Endothelial cell of umbilical vein (primary cell): Measurements from ENCODE around the gene ITGAX.

ENCODE experiments used
- EZH2 ChIP-seq: IDR thresholded peaks from 2 replicates; pipeline ENCODE4 v1.6.1; 2012; ENCODE audit warnings: borderline replicate concordance, low read depth, mild to moderate bottlenecking, moderate library complexity, low read length, inconsistent platforms; ENCODE audit not compliant: severe bottlenecking
- FOS ChIP-seq: IDR thresholded peaks from 2 replicates; pipeline ENCODE4 v1.6.1; 2011; ENCODE audit warnings: mild to moderate bottlenecking, low read length, moderate library complexity, borderline replicate concordance; ENCODE audit not compliant: insufficient read depth
- GATA2 ChIP-seq: IDR thresholded peaks from 2 replicates; pipeline ENCODE4 v1.7.0; 2011; ENCODE audit warnings: low read depth, mild to moderate bottlenecking, moderate library complexity, mixed read lengths, low read length; ENCODE audit not compliant: insufficient read length, insufficient read depth
- JUN ChIP-seq: IDR thresholded peaks from 2 replicates; pipeline ENCODE4 v1.6.1; 2011; ENCODE audit warnings: borderline replicate concordance, low read depth; ENCODE audit not compliant: insufficient read length, insufficient read depth
- MYC ChIP-seq: IDR thresholded peaks from one replicate; pipeline ENCODE4 v1.6.1; 2011; ENCODE audit warnings: mild to moderate bottlenecking, low read depth, low read length
- POLR2A ChIP-seq: IDR thresholded peaks from 2 replicates; pipeline ENCODE4 v1.6.1; 2012; ENCODE audit warnings: low read depth, mild to moderate bottlenecking, control low read depth, low read length
- POLR2AphosphoS5 ChIP-seq: IDR thresholded peaks from 2 replicates; pipeline ENCODE4 v1.6.1; 2012; ENCODE audit warnings: low read depth, mild to moderate bottlenecking, control low read depth, low read length, moderate library complexity; ENCODE audit not compliant: insufficient read depth
- TF ChIP-seq, protein P1 (sequence below), 2 donors: IDR thresholded peaks; 1 replicate in 1 of 2; 2 replicates in 1 of 2; pipeline ENCODE4 v1.5.1; 2011; ENCODE audit warnings: low read length in 2 of 2, mild to moderate bottlenecking in 2 of 2, moderate library complexity in 2 of 2, control low read depth in 1 of 2, inconsistent platforms in 1 of 2, low read depth in 1 of 2; ENCODE audit not compliant: insufficient read depth in 1 of 2; ENCODE audit errors: extremely low read depth in 1 of 2
- TF ChIP-seq, protein P2 (sequence below): IDR thresholded peaks from 2 replicates; pipeline ENCODE4 v1.6.1; 2011; ENCODE audit not compliant: insufficient read depth, insufficient read length

DNA sequence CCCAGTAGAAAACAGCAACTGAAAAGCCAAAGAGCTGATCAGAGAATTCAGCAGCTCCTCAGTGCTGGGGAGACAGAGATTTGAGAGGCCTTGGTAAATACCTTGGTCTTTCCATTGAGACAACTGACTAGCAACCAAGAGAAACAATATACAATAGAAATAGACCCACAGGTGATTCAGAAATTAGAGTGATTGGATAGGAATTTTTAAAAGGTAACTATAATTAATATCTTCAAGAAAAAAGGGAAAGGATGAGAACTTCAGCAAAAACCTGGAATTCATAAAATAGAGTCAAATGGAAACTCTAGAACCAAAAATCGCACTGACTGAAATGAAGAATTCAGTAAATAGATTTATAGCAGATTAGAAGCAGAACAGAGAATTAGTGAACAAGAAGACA lies 32.5 kb upstream of the ITGAX start:
- TF ChIP-seq, protein P1, sequence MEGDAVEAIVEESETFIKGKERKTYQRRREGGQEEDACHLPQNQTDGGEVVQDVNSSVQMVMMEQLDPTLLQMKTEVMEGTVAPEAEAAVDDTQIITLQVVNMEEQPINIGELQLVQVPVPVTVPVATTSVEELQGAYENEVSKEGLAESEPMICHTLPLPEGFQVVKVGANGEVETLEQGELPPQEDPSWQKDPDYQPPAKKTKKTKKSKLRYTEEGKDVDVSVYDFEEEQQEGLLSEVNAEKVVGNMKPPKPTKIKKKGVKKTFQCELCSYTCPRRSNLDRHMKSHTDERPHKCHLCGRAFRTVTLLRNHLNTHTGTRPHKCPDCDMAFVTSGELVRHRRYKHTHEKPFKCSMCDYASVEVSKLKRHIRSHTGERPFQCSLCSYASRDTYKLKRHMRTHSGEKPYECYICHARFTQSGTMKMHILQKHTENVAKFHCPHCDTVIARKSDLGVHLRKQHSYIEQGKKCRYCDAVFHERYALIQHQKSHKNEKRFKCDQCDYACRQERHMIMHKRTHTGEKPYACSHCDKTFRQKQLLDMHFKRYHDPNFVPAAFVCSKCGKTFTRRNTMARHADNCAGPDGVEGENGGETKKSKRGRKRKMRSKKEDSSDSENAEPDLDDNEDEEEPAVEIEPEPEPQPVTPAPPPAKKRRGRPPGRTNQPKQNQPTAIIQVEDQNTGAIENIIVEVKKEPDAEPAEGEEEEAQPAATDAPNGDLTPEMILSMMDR (IDR thresholded peaks at IDR 0.05; ENCODE audit: extremely low read depth in 1 of 2, insufficient read depth in 1 of 2, low read depth in 1 of 2, low read length in 2 of 2) = no peak
- no peak for TF ChIP-seq POLR2AphosphoS5
- no peak for TF ChIP-seq POLR2A
- TF ChIP-seq EZH2 = no peak
- TF ChIP-seq, protein P2, sequence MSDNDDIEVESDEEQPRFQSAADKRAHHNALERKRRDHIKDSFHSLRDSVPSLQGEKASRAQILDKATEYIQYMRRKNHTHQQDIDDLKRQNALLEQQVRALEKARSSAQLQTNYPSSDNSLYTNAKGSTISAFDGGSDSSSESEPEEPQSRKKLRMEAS = no peak
- no peak for TF ChIP-seq GATA2
- TF ChIP-seq MYC = no peak
- no peak for TF ChIP-seq FOS
- no peak for TF ChIP-seq JUN
